M059J (cell line): ENCODE measurements around the gene HSF4. TPM values are rescaled to one million over a fixed set of nuclear protein-coding genes. Genes with fewer than 3 reads are reported as not detected.

ENCODE experiments used
- DNase-seq: peaks from one replicate; pipeline ENCODE4 v3.0.0-alpha.2; 2012; ENCODE audit warnings: low read depth
- total RNA-seq: library from RNA; depleted of rRNA; stranded (reverse); fragments of >200 nt; shearing (Covaris generic); gene quantifications from 2 replicates; pipeline ENCODE4 v1.2.3, GENCODE V29; 2014

HSF4 gene
- total RNA-seq, 1 experiment from 2014 or later: 4.1 TPM

DNA sequence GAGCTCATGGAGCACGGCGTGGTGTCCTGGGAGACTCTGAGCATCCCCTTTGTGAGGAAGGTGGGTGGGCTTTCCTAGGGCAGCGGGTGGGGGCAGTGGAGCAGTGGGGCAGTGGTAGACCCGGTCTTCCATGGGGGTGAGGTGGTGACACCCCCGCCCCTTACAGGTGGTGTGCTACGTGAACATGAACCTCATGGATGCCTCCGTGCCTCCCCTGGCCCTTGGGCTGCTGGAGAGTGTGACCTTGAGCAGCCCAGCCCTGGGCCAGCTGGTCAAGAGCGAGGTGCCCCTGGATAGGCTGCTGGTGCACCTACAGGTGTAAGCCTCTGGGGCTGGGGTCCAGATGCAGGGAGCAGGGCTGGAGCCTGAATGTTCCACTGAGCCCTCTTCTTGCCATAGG, 35.9 kb downstream of the HSF4 start:
- DNase-seq: no peak

- DNase-seq: no peak
Measured at GRCh38 chr16:67201411-67202345, 37.1 kb downstream of the HSF4 start.

DNA sequence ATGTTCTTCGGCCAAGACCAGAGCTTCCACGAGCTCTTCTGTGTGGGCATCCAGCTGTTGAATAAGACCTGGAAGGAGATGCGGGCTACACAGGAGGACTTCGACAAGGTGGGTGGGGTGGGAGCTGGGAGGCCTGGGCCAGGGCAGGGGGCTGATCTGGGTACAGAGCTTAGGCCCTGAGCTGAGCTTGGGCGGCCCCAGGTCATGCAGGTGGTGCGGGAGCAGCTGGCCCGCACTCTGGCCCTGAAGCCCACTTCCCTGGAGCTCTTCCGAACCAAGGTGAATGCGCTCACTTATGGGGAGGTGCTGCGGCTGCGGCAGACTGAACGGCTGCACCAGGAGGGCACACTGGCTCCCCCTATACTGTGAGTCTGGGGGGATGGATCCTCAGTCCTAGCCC, 37.9 kb downstream of the HSF4 start:
- no peak for DNase-seq

GRCh38 chr16:67202956-67203493, 38.5 kb downstream of the HSF4 start:
- DNase-seq: no peak

GRCh38 chr16:67204076-67204475, 39.5 kb downstream of the HSF4 start:
- DNase-seq: no peak

- no peak for DNase-seq
Measured at GRCh38 chr16:67206129-67206837, 41.7 kb downstream of the HSF4 start.

GRCh38 chr16:67206838-67207248, 42.3 kb downstream of the HSF4 start:
- peak; percentile 72 for DNase-seq

GRCh38 chr16:67207249-67208091, 42.9 kb downstream of the HSF4 start:
- peak; percentile 90 for DNase-seq

DNA sequence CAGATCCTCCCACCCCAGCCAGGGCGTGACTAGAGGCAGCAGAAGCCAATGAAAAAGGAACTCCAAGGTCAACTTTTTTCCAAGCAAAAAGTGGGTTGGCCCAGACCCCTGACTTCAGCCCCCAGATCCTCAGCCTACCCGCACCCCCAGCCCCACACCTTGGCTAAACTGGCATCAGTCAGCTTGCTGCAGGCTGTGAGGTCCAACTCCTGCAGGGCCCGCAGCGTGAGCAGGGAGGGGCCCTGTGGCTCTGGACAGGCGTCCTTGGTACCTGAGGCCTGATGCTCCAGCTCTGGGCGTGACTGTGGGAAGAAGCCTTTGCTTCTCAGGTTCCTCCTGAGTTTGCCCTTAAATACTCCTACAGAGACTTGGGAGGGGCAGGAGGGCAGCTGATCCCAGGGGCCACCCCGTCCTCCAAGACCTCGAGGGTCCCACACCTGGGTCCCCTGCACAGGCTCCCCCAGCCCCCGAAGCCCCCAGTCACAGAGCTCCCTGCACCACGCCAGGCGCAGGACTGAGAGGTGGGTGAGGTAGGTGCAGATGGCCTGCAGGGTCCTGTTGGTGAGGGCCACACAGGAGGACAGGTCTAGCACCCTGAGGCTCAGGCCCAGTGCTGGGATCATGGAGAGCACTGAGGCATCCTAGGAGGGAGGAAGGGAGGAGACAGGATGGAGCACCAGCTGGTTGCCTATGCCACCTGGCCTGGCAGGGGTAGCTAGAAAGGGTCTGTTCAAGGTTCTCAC, 43.8 kb downstream of the HSF4 start:
- DNase-seq: no peak

DNA sequence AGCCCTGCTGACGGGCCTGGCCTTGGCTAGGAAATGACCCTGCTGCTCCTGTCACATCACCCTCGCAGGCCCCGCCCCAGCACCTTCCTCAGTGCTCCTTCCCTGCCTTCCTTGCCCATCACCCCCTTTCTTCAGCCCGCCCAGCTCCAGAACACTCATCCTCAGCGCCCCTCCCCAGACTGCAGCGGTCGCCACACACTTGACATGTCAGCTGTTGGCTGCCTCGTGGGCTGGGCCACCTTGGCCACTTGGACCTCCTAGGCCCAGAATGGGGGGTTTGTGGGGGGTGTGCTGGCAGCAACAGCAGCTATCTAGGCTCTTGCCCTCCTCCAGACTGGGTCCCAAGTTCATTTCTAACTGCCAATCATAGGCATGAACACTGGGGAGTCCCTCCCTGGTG, 45.0 kb downstream of the HSF4 start:
- DNase-seq: no peak

- DNase-seq: no peak
Measured at GRCh38 chr16:67210069-67210937, 45.8 kb downstream of the HSF4 start.

DNA sequence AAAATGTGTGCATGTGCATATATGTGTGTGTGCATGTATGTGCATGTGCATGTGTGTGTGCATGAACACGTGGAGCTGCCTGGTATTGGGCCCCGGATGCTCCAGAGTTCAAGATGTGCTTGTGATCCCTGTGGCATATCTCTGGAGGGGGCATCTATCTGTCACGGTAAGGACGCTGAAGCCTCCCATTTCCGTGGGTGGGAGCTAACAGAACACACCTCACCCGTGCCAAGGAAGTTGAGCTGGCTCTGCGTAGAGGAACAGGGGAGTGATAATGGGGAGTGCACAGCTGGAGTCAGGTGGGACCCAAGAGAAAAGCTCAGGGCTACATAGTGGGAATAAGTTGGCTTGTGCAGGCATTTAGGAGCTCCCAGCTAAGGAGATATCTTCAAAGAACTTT, 47.1 kb downstream of the HSF4 start:
- no peak for DNase-seq

GRCh38 chr16:67212766-67213165, 48.2 kb downstream of the HSF4 start:
- DNase-seq: peak; percentile 73

- no peak for DNase-seq
Measured at GRCh38 chr16:67213197-67214019, 48.9 kb downstream of the HSF4 start.

DNA sequence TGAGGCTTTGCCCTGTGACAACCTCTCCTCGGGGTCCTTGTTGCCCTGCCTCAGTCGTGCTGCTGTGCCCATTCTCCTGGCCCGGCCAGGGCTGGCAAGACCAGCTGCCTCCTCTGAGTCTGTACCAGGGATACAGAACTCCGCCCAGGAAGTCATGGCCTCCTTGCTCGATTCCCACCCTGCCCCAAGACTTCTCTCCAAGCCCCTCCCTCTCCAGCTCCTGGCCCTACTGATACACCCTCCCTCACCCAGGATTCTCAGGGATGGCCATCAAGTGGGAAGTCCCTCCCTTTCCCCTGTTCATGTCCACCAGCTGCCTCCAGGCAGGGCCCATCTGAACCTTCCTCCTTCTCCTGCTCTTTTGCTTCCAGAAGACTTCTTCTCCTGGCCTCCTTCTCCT, 51.2 kb downstream of the HSF4 start:
- DNase-seq: no peak

DNA sequence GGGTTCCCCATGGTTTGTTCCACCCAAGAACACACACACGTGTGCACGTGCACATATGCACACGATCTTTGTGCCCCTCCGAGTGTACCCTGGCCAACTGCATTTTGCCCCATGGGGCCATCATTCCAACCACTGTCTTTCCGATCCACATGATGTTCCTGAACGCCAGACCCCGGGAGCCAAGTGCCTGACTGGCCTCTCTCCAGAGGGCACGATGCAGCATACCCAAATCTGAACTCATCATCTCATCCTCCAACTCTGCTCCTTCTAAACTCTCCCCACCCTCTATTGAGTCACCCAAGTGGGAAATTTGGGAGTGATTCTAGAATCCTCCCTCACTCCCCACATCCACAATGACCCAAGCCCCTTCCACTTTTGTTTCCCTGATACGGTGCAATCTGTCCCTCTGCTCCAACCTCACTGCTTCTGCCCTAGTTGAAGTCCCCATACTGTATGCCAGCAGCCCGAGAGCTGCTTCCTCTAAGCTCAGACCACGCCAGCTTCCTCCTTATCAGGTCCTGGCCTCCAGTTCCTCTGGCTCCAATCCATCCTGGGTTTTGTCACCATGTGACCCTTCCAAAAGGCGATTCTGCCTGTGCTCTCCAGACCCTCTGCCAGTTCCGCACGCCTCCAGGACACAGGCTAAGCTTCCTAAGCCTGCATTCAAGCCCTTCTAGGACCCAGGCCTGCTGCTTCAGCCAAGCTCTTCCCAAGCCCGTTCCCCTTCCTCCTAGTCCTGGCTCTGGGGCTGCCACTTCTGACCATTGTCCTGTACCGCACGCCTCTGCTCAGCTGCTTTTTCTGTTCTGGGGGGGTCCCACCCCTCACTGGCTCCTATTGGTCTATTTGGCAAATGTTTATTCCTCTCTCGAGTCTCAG, 52.3 kb downstream of the HSF4 start:
- DNase-seq: no peak
